Endothelial cell of umbilical vein (primary cell): ENCODE measurements around the gene GRPEL1. TPM values are rescaled to one million over a fixed set of nuclear protein-coding genes. Genes with fewer than 3 reads are reported as not detected.

Experiments used
- BruUV-seq: library from RNA; stranded (reverse); fragments of 400-500 nt; replicated peaks from 2 replicates; lab custom pipeline; 2021; lab: Mats Ljungman, UMichigan
- CTCF ChIA-PET: fragments of 300-600, 350-600 bp; sonication (Branson Sonifier 250); formaldehyde crosslinking; loops from one replicate; lab custom pipeline; 2021; ENCODE audit warnings: antibody characterized with exemption, inconsistent platforms; lab: Charles Lee
- POLR2A ChIA-PET: fragments of 300-600, 350-600 bp; sonication (Branson Sonifier 250); formaldehyde crosslinking; loops from one replicate; lab custom pipeline; 2021; ENCODE audit warnings: antibody characterized with exemption, inconsistent platforms; lab: Charles Lee
- DNase-seq: peaks from one replicate; pipeline ENCODE4 v3.0.0-alpha.2; 2011; ENCODE audit warnings: low read depth, low spot score
- FAIRE-seq: peaks from 2 replicates; lab custom pipeline; 2011; peaks lifted over from hg19 to GRCh38; lab: Jason Lieb, UNC
- H2AFZ ChIP-seq: 2 replicates; pipeline ENCODE4 v1.6.0; 2012; ENCODE audit warnings: low read depth, low read length, control low read depth, inconsistent platforms
- H3K27ac ChIP-seq: 2 replicates; pipeline ENCODE4 v1.5.1; 2011; ENCODE audit warnings: low read depth, mild to moderate bottlenecking, control low read depth, low read length, moderate library complexity; ENCODE audit not compliant: insufficient read depth
- H3K27me3 ChIP-seq, 2 experiments: 2 replicates each; pipeline versions ENCODE4 v1.6.0 to v1.6.1; 2011; ENCODE audit warnings: low read length in 2 of 2, mixed read lengths in 1 of 2; ENCODE audit not compliant: control insufficient read depth in 2 of 2, insufficient read depth in 2 of 2
- H3K36me3 ChIP-seq, 2 experiments: 2 replicates in 1 of 2; 3 replicates in 1 of 2; pipeline ENCODE4 v1.5.1; 2011; ENCODE audit warnings: low read length in 2 of 2, mild to moderate bottlenecking in 1 of 2, moderate library complexity in 1 of 2; ENCODE audit not compliant: control insufficient read depth in 2 of 2, insufficient read depth in 2 of 2; ENCODE audit errors: extremely low read depth in 1 of 2
- H3K4me1 ChIP-seq: 3 replicates; pipeline ENCODE4 v1.5.1; 2011; ENCODE audit warnings: mild to moderate bottlenecking, low read length; ENCODE audit not compliant: control insufficient read depth, insufficient read depth; ENCODE audit errors: extremely low read depth
- H3K4me2 ChIP-seq: 2 replicates; pipeline ENCODE4 v1.6.1; 2011; ENCODE audit warnings: low read length, control low read depth, mixed read lengths; ENCODE audit not compliant: insufficient read depth
- H3K4me3 ChIP-seq, 3 experiments: fragments of 200-600 bp in 1 of 3; sonication (generic), shearing (Covaris generic) in 1 of 3; replicated peaks in 1 of 3; 2 replicates each; pipeline ENCODE4 v1.5.1; 2011 to 2016; ENCODE audit warnings: control low read depth in 3 of 3, low read length in 3 of 3, mild to moderate bottlenecking in 2 of 3, inconsistent platforms in 1 of 3, low read depth in 1 of 3, moderate library complexity in 1 of 3; ENCODE audit not compliant: insufficient read depth in 1 of 3
- H3K79me2 ChIP-seq: 2 replicates; pipeline ENCODE4 v1.6.0; 2012; ENCODE audit warnings: low read length, inconsistent platforms; ENCODE audit not compliant: control insufficient read depth, insufficient read depth
- H3K9ac ChIP-seq: replicated peaks from 2 replicates; pipeline ENCODE3; 2011; ENCODE audit warnings: low read length, control low read depth; ENCODE audit not compliant: insufficient read depth; ENCODE audit errors: extremely low read depth
- H3K9me1 ChIP-seq: replicated peaks from 3 replicates; pipeline ENCODE4 v1.6.0; 2011; ENCODE audit warnings: mild to moderate bottlenecking, low read length; ENCODE audit not compliant: control insufficient read depth, insufficient read depth; ENCODE audit errors: extremely low read depth
- H3K9me3 ChIP-seq: replicated peaks from 2 replicates; pipeline ENCODE4 v1.5.1; 2012; ENCODE audit warnings: low read length, inconsistent platforms; ENCODE audit not compliant: control insufficient read depth, insufficient read depth
- H4K20me1 ChIP-seq: replicated peaks from 2 replicates; pipeline ENCODE3; 2011; ENCODE audit warnings: mild to moderate bottlenecking, low read length; ENCODE audit not compliant: control insufficient read depth, insufficient read depth; ENCODE audit errors: extremely low read depth
- EZH2 ChIP-seq: IDR thresholded peaks from 2 replicates; pipeline ENCODE4 v1.6.1; 2012; ENCODE audit warnings: borderline replicate concordance, low read depth, mild to moderate bottlenecking, moderate library complexity, low read length, inconsistent platforms; ENCODE audit not compliant: severe bottlenecking
- FOS ChIP-seq: IDR thresholded peaks from 2 replicates; pipeline ENCODE4 v1.6.1; 2011; ENCODE audit warnings: mild to moderate bottlenecking, low read length, moderate library complexity, borderline replicate concordance; ENCODE audit not compliant: insufficient read depth
- JUN ChIP-seq: IDR thresholded peaks from 2 replicates; pipeline ENCODE4 v1.6.1; 2011; ENCODE audit warnings: borderline replicate concordance, low read depth; ENCODE audit not compliant: insufficient read length, insufficient read depth
- MYC ChIP-seq: IDR thresholded peaks from one replicate; pipeline ENCODE4 v1.6.1; 2011; ENCODE audit warnings: mild to moderate bottlenecking, low read depth, low read length
- POLR2A ChIP-seq: IDR thresholded peaks from 2 replicates; pipeline ENCODE4 v1.6.1; 2012; ENCODE audit warnings: low read depth, mild to moderate bottlenecking, control low read depth, low read length
- POLR2AphosphoS5 ChIP-seq: IDR thresholded peaks from 2 replicates; pipeline ENCODE4 v1.6.1; 2012; ENCODE audit warnings: low read depth, mild to moderate bottlenecking, control low read depth, low read length, moderate library complexity; ENCODE audit not compliant: insufficient read depth
- dilution Hi-C: fragments of 300-500 bp; cut with MboI; formaldehyde crosslinking; loops from one replicate; pipeline ENCODE4 v1.15.0; 2019; ENCODE audit warnings: low sequenced_read_pairs; ENCODE audit not compliant: extremely low pct_ligation_motif_present
- intact Hi-C: fragments of 100-400 bp; cut with micrococcal nuclease; formaldehyde crosslinking; loops from one replicate; pipeline ENCODE4 v1.10.0; 2022
- polyA plus RNA-seq, 4 experiments: library from polyadenylated mRNA; depleted of rRNA in 3 of 4; stranded (reverse) in 3 of 4; unstranded in 1 of 4; fragments of >200 nt; gene quantifications; 2 replicates each; pipeline versions ENCODE4 v1.2.1 to v1.2.3, GENCODE V29; 2011 to 2012; ENCODE audit warnings: missing spikeins in 1 of 4
- total RNA-seq: library from RNA; stranded (reverse); gene quantifications from 2 replicates; pipeline ENCODE4 v1.2.3, GENCODE V29; 2021
- TF ChIP-seq, protein P1 (sequence below), 2 donors: IDR thresholded peaks; 1 replicate in 1 of 2; 2 replicates in 1 of 2; pipeline ENCODE4 v1.5.1; 2011; ENCODE audit warnings: low read length in 2 of 2, mild to moderate bottlenecking in 2 of 2, moderate library complexity in 2 of 2, control low read depth in 1 of 2, inconsistent platforms in 1 of 2, low read depth in 1 of 2; ENCODE audit not compliant: insufficient read depth in 1 of 2; ENCODE audit errors: extremely low read depth in 1 of 2
- TF ChIP-seq, protein P2 (sequence below): IDR thresholded peaks from 2 replicates; pipeline ENCODE4 v1.6.1; 2011; ENCODE audit not compliant: insufficient read depth, insufficient read length

The GRPEL1 gene
- total and polyA plus RNA-seq, 2 donors (not counting 3 experiments of a cell fraction or from before 2014, with no cell fraction given), result 17.3 to 42.6 TPM

GRCh38 chr4:7040765-7041164 lies 27.1 kb downstream of the GRPEL1 start:
- H3K9me1 ChIP-seq, result no peaks in the 10 kb centered on the region
- H2AFZ ChIP-seq, result no peak overlapping the region
- H4K20me1 ChIP-seq, result no peaks in the 10 kb centered on the region
- no peak overlapping the region for H3K9ac ChIP-seq
- no peak overlapping the region for H3K4me2 ChIP-seq
- intact Hi-C loops (loop anchor here (10.0 kb wide), 1 partner anchor 256 kb away; the partner anchor contains the start of gene KIAA0232), dilution Hi-C loops (no loop called here)
- FAIRE-seq, result no peak
- no peak for DNase-seq
- H3K27ac ChIP-seq, result no peak overlapping the region
- TF ChIP-seq FOS (no peak), POLR2A (no peak), EZH2 (no peak), JUN (no peak), POLR2AphosphoS5 (no peak), MYC (no peak)
- TF ChIP-seq, protein P1, sequence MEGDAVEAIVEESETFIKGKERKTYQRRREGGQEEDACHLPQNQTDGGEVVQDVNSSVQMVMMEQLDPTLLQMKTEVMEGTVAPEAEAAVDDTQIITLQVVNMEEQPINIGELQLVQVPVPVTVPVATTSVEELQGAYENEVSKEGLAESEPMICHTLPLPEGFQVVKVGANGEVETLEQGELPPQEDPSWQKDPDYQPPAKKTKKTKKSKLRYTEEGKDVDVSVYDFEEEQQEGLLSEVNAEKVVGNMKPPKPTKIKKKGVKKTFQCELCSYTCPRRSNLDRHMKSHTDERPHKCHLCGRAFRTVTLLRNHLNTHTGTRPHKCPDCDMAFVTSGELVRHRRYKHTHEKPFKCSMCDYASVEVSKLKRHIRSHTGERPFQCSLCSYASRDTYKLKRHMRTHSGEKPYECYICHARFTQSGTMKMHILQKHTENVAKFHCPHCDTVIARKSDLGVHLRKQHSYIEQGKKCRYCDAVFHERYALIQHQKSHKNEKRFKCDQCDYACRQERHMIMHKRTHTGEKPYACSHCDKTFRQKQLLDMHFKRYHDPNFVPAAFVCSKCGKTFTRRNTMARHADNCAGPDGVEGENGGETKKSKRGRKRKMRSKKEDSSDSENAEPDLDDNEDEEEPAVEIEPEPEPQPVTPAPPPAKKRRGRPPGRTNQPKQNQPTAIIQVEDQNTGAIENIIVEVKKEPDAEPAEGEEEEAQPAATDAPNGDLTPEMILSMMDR (IDR thresholded peaks at IDR 0.05; ENCODE audit: extremely low read depth in 1 of 2, insufficient read depth in 1 of 2, low read depth in 1 of 2, low read length in 2 of 2), result no peak
- TF ChIP-seq, protein P2, sequence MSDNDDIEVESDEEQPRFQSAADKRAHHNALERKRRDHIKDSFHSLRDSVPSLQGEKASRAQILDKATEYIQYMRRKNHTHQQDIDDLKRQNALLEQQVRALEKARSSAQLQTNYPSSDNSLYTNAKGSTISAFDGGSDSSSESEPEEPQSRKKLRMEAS, result no peak
- no peaks in the 10 kb centered on the region for H3K36me3 ChIP-seq
- no peak overlapping the region for H3K4me3 ChIP-seq
- H3K9me3 ChIP-seq, result no peaks in the 10 kb centered on the region
- POLR2A ChIA-PET, result no interaction called here
- CTCF ChIA-PET, result interaction anchor here (1.1 to 1.2 kb wide), 2 partner anchors 27 to 29 kb away, joined by 3 to 4 read pairs; partner anchors contain the start of gene GRPEL1
- no peaks in the 10 kb centered on the region for H3K27me3 ChIP-seq
- H3K79me2 ChIP-seq, result peaks cover 23% of the 10 kb centered on the region
- no TSS peak for BruUV-seq
- peaks cover 17% of the 10 kb centered on the region for H3K4me1 ChIP-seq
